ENCODE results near the gene BDKRB2.
A peak's percentile ranks its signal among the peaks of the same experiment; 100 is the strongest.

Gene BDKRB2

GRCh38 chr14:96274543-96274942 is 69.9 kb downstream of the BDKRB2 start:
- DNase-seq: no peak

- peak; percentile 71 for DNase-seq
Observed at GRCh38 chr14:96275177-96276112, 70.8 kb downstream of the BDKRB2 start.

GRCh38 chr14:96277890-96278289 is 73.3 kb downstream of the BDKRB2 start:
- DNase-seq: no peak

GRCh38 chr14:96279564-96279963 is 74.9 kb downstream of the BDKRB2 start:
- no peak for DNase-seq

GRCh38 chr14:96280104-96280503 is 75.5 kb downstream of the BDKRB2 start:
- DNase-seq: no peak

GRCh38 chr14:96281486-96281885 is 76.8 kb downstream of the BDKRB2 start:
- no peak for DNase-seq

GRCh38 chr14:96284008-96284407 is 79.4 kb downstream of the BDKRB2 start:
- no peak for DNase-seq

GRCh38 chr14:96284430-96284829 is 79.8 kb downstream of the BDKRB2 start:
- DNase-seq: no peak

GRCh38 chr14:96285667-96286066 is 81.0 kb downstream of the BDKRB2 start:
- DNase-seq: no peak

- DNase-seq: no peak
Observed at GRCh38 chr14:96286251-96286650, 81.6 kb downstream of the BDKRB2 start.

- DNase-seq: no peak
Observed at GRCh38 chr14:96287856-96288255, 83.2 kb downstream of the BDKRB2 start.

Measured in suppressor macrophage treated with lipopolysaccharide for 4 hours (primary cell).